DMS153 treated with DMSO at 0.1 percent for 48 hours (cell line): ENCODE measurements around the gene EEPD1.
"Not testable (repeated sequence)": the region's sequence is repeated elsewhere in the genome, so short reads cannot be mapped to it uniquely, and the experiment has no call there.

Experiments
- DNase-seq: peaks from one replicate; lab custom pipeline; 2025; ENCODE audit not compliant: unreplicated experiment; lab: John Stamatoyannopoulos, UW

EEPD1 gene

GRCh38 chr7:36210291-36210922 is 57.4 kb downstream of the EEPD1 start:
- no peak for DNase-seq

GRCh38 chr7:36214608-36215456 is 61.8 kb downstream of the EEPD1 start:
- DNase-seq: no peak

GRCh38 chr7:36215457-36215765 is 62.4 kb downstream of the EEPD1 start:
- DNase-seq: no peak

GRCh38 chr7:36216063-36216684 is 63.1 kb downstream of the EEPD1 start:
- DNase-seq: no peak

- DNase-seq: no peak
These were observed 64.3 kb downstream of the EEPD1 start for GRCh38 chr7:36217211-36217960.

GRCh38 chr7:36217961-36218284 is 64.9 kb downstream of the EEPD1 start:
- no peak for DNase-seq

- no peak for DNase-seq
These were observed 66.4 kb downstream of the EEPD1 start for GRCh38 chr7:36219429-36219828.

- DNase-seq: no peak
These were observed 70.8 kb downstream of the EEPD1 start for GRCh38 chr7:36223851-36224250.

- DNase-seq: no peak
These were observed 72.1 kb downstream of the EEPD1 start for GRCh38 chr7:36224934-36225858.

- no peak for DNase-seq
These were observed 73.1 kb downstream of the EEPD1 start for GRCh38 chr7:36226151-36226550.

- DNase-seq: no peak
These were observed 74.2 kb downstream of the EEPD1 start for GRCh38 chr7:36227223-36227622.

- no peak for DNase-seq
These were observed 75.0 kb downstream of the EEPD1 start for GRCh38 chr7:36228039-36228438.

GRCh38 chr7:36231406-36231805 is 78.4 kb downstream of the EEPD1 start:
- no peak for DNase-seq

- no peak for DNase-seq
These were observed 79.5 kb downstream of the EEPD1 start for GRCh38 chr7:36232555-36232954.

GRCh38 chr7:36232971-36233550 is 80.0 kb downstream of the EEPD1 start:
- DNase-seq: peak; percentile 33

- no peak for DNase-seq
These were observed 83.0 kb downstream of the EEPD1 start for GRCh38 chr7:36236073-36236472.

GRCh38 chr7:36238138-36238537 is 85.1 kb downstream of the EEPD1 start:
- DNase-seq: no peak

- not testable (repeated sequence) for DNase-seq
These were observed 90.3 kb downstream of the EEPD1 start for GRCh38 chr7:36243356-36243755.

- DNase-seq: not testable (repeated sequence)
These were observed 90.9 kb downstream of the EEPD1 start for GRCh38 chr7:36244001-36244400.

- no peak for DNase-seq
These were observed 91.4 kb downstream of the EEPD1 start for GRCh38 chr7:36244429-36244828.
